Measurements from ENCODE around the gene KDM1A. TPM values are rescaled to one million over a fixed set of nuclear protein-coding genes. Genes with fewer than 3 reads are reported as not detected.
A peak's percentile ranks its signal among the peaks of the same experiment; 100 is the strongest.

Gene KDM1A
- total RNA-seq, 1 experiment from 2014 or later = 204 TPM

- no peak overlapping the region for H3T11ph ChIP-seq (ENCODE audit: low read length)
- H3K79me1 ChIP-seq (ENCODE audit: insufficient read depth, low read depth, low read length, poor library complexity, severe bottlenecking) = peaks cover 3% of the 10 kb centered on the region
- H3K18ac ChIP-seq (ENCODE audit: insufficient read length, low read depth, low read length) = no peak overlapping the region
- no peaks in the 10 kb centered on the region for H3K23me2 ChIP-seq (ENCODE audit: insufficient read length, low read depth, low read length, poor library complexity, severe bottlenecking)
- H2BK15ac ChIP-seq (ENCODE audit: low read depth, low read length) = no peak overlapping the region
- H2BK120ac ChIP-seq (ENCODE audit: low read depth, low read length, poor library complexity, severe bottlenecking) = no peak overlapping the region
- H2BK5ac ChIP-seq (ENCODE audit: insufficient read length, low read length) = no peak overlapping the region
- no peak overlapping the region for H4K8ac ChIP-seq (replicated peaks; ENCODE audit: insufficient read length, low read depth, low read length)
- no peaks in the 10 kb centered on the region for H3K9me3 ChIP-seq (ENCODE audit: control insufficient read depth, low read depth, low read length)
- no peak overlapping the region for H3K27ac ChIP-seq (ENCODE audit: insufficient read length, low read depth, low read length)
- no peak overlapping the region for H4K5ac ChIP-seq (ENCODE audit: insufficient read length, low read depth, low read length)
- H4K20me1 ChIP-seq (ENCODE audit: control insufficient read depth, insufficient read depth, insufficient read length) = no peaks in the 10 kb centered on the region
- Mint-ChIP-seq H3K4me3 (no peak overlapping the region), H3K9me3 (no peaks in the 10 kb centered on the region), H3K27ac (0 out of 7 replicates have a peak overlapping the region, but pooled peaks of 1 of the 3 experiments have one; percentile 6), H3K27me3 (ENCODE audit: low read depth) (no peaks in the 10 kb centered on the region), H3K36me3 (ENCODE audit: insufficient read depth in 1 of 3, low read depth in 3 of 3) (peaks cover 2 to 17% (median 15%) of the 10 kb centered on the region in 3 experiments; a peak in 5 of 7 replicates), H3K4me1 (peaks cover 18 to 31% of the 10 kb centered on the region in 2 experiments)
- no peak overlapping the region for H3K23ac ChIP-seq (ENCODE audit: insufficient read length, low read depth, low read length)
- no peak overlapping the region for H3K4ac ChIP-seq (ENCODE audit: low read depth, low read length)
- H2BK20ac ChIP-seq (ENCODE audit: low read depth, low read length, poor library complexity, severe bottlenecking) = no peak overlapping the region
- H3K79me2 ChIP-seq (ENCODE audit: insufficient read depth, low read length) = no peaks in the 10 kb centered on the region; the same call in 1 of the 2 replicates
- no peak overlapping the region for H2AK5ac ChIP-seq (ENCODE audit: insufficient read length, low read length)
- no peak overlapping the region for H2AFZ ChIP-seq (ENCODE audit: low read length)
- no peak overlapping the region for H3K9ac ChIP-seq (ENCODE audit: extremely low read depth, insufficient read length, low read length)
- no peak overlapping the region for H3K14ac ChIP-seq (ENCODE audit: insufficient read depth, low read length)
- H3K27me3 ChIP-seq (ENCODE audit: insufficient read depth, low read length) = no peaks in the 10 kb centered on the region
- no peak for DNase-seq
- no peak overlapping the region for H3K4me2 ChIP-seq (ENCODE audit: insufficient read depth, insufficient read length, low read length)
- H3K56ac ChIP-seq (ENCODE audit: insufficient read length, low read depth, low read length) = no peak overlapping the region
- H3K4me1 ChIP-seq (ENCODE audit: insufficient read depth, low read length) = peaks cover 10% of the 10 kb centered on the region; the same call in 1 of the 2 replicates
- H4K91ac ChIP-seq (ENCODE audit: insufficient read length, low read depth, low read length) = no peak overlapping the region
- no CpG with 5 or more reads among the region's 3 CpGs for WGBS (ENCODE audit: extremely low coverage, insufficient read length, low lambda C conversion rate)
- no peak for TF ChIP-seq CTCF (conservative IDR thresholded peaks at IDR 0.05)
- no peak overlapping the region for H2BK12ac ChIP-seq (ENCODE audit: insufficient read length, low read depth, low read length)
Observed at GRCh38 chr1:23101101-23101827, 82.0 kb downstream of the KDM1A start.

Measured in H9 (cell line).